ENCODE data around the gene ELMO3. TPM values are rescaled to one million over a fixed set of nuclear protein-coding genes. Genes with fewer than 3 reads are reported as not detected.
A peak's percentile ranks its signal among the peaks of the same experiment; 100 is the strongest.

Gene ELMO3
- total RNA-seq, 1 donor from 2014 or later = not detected

GRCh38 chr16:67248401-67249177, 49.7 kb downstream of the ELMO3 start, which contains the start of gene SLC9A5:
Gene SLC9A5 (plus strand): TSS chr16:67248979. CDS start chr16:67249015, 36 bp downstream.
- Histone ChIP-seq H3K4me1 (peaks cover 25% of the 10 kb centered on the region), H2AFZ (replicated peaks) (peak within 1 kb of the TSS; percentile 96), H3K36me3 (no peaks in the 10 kb centered on the region), H3F3A (ENCODE audit: low read depth) (peaks cover 35% of the 10 kb centered on the region), H3K4me3 (peak within 1 kb of the TSS; percentile 64), H3K79me2 (ENCODE audit: low read depth) (no peaks in the 10 kb centered on the region), H3K27ac (no peak within 1 kb of the TSS), H3K4me2 (peak within 1 kb of the TSS; percentile 92), H3K9ac (no peak within 1 kb of the TSS), H3K27me3 (peaks cover 41% of the 10 kb centered on the region), H4K20me1 (ENCODE audit: low read depth) (peaks cover 6% of the 10 kb centered on the region), H3K9me3 (ENCODE audit: low read depth) (no peaks in the 10 kb centered on the region)
- Mint-ChIP-seq H3K27me3 (ENCODE audit: insufficient read depth, low read depth) (peaks cover 26% of the 10 kb centered on the region), H3K27ac (peak within 1 kb of the TSS; percentile 87), H3K4me3 (peak within 1 kb of the TSS; percentile 92), H3K9me3 (no peaks in the 10 kb centered on the region), H3K36me3 (no peaks in the 10 kb centered on the region), H3K4me1 (peaks cover 27% of the 10 kb centered on the region)
- TF ChIP-seq EZH2 (IDR thresholded peaks at IDR 0.05) = no peak
- peak; percentile 14 for TF ChIP-seq CTCF (IDR thresholded peaks at IDR 0.05)
- TF ChIP-seq EZH2phosphoT487 (IDR thresholded peaks at IDR 0.05) = no peak
- DNase-seq (ENCODE audit: low spot score) = peak; percentile 71

GRCh38 chr16:67249178-67250044, 50.5 kb downstream of the ELMO3 start:
- Histone ChIP-seq H4K20me1 (ENCODE audit: low read depth) (peaks cover 6% of the 10 kb centered on the region), H2AFZ (replicated peaks) (peak overlapping the region; percentile 96), H3K4me3 (peak overlapping the region; percentile 64), H3F3A (ENCODE audit: low read depth) (peaks cover 35% of the 10 kb centered on the region), H3K27me3 (peaks cover 41% of the 10 kb centered on the region), H3K4me1 (peaks cover 25% of the 10 kb centered on the region), H3K4me2 (peak overlapping the region; percentile 92), H3K79me2 (ENCODE audit: low read depth) (no peaks in the 10 kb centered on the region), H3K36me3 (no peaks in the 10 kb centered on the region), H3K9me3 (ENCODE audit: low read depth) (no peaks in the 10 kb centered on the region), H3K27ac (no peak overlapping the region), H3K9ac (no peak overlapping the region)
- Mint-ChIP-seq H3K27ac (no peak overlapping the region), H3K36me3 (no peaks in the 10 kb centered on the region), H3K4me1 (peaks cover 27% of the 10 kb centered on the region), H3K27me3 (ENCODE audit: insufficient read depth, low read depth) (peaks cover 24% of the 10 kb centered on the region), H3K9me3 (no peaks in the 10 kb centered on the region), H3K4me3 (peak overlapping the region; percentile 84)
- TF ChIP-seq EZH2phosphoT487 (IDR thresholded peaks at IDR 0.05) (no peak), EZH2 (IDR thresholded peaks at IDR 0.05) (no peak), CTCF (IDR thresholded peaks at IDR 0.05) (no peak)
- DNase-seq (ENCODE audit: low spot score) = no peak

GRCh38 chr16:67250045-67250327, 51.1 kb downstream of the ELMO3 start:
- H3K4me2 ChIP-seq = peak overlapping the region; percentile 92
- no peaks in the 10 kb centered on the region for H3K36me3 ChIP-seq
- H3K9ac ChIP-seq = no peak overlapping the region
- H3K27me3 ChIP-seq = peaks cover 41% of the 10 kb centered on the region
- peaks cover 35% of the 10 kb centered on the region for H3F3A ChIP-seq (ENCODE audit: low read depth)
- peaks cover 6% of the 10 kb centered on the region for H4K20me1 ChIP-seq (ENCODE audit: low read depth)
- no peak overlapping the region for H3K27ac Mint-ChIP-seq
- no peak overlapping the region for H2AFZ ChIP-seq (replicated peaks)
- peak overlapping the region; percentile 64 for H3K4me3 ChIP-seq
- peak overlapping the region; percentile 84 for H3K4me3 Mint-ChIP-seq
- H3K4me1 ChIP-seq = peaks cover 25% of the 10 kb centered on the region
- H3K27ac ChIP-seq = no peak overlapping the region
- H3K9me3 Mint-ChIP-seq = no peaks in the 10 kb centered on the region
- H3K27me3 Mint-ChIP-seq (ENCODE audit: insufficient read depth, low read depth) = peaks cover 24% of the 10 kb centered on the region
- no peaks in the 10 kb centered on the region for H3K9me3 ChIP-seq (ENCODE audit: low read depth)
- DNase-seq (ENCODE audit: low spot score) = no peak
- H3K4me1 Mint-ChIP-seq = peaks cover 25% of the 10 kb centered on the region
- no peak for TF ChIP-seq CTCF (IDR thresholded peaks at IDR 0.05)
- TF ChIP-seq EZH2phosphoT487 (IDR thresholded peaks at IDR 0.05) = no peak
- TF ChIP-seq EZH2 (IDR thresholded peaks at IDR 0.05) = no peak
- H3K36me3 Mint-ChIP-seq = no peaks in the 10 kb centered on the region
- no peaks in the 10 kb centered on the region for H3K79me2 ChIP-seq (ENCODE audit: low read depth)

Measured in neural progenitor cell (in vitro differentiated cells).